HepG2 (cell line): ENCODE results near the gene TMEM236.

Source experiments
- CTCF ChIP-seq: sonication (generic); formaldehyde crosslinking; IDR thresholded peaks from 2 replicates; pipeline ENCODE4 v1.5.0; 2020; ENCODE audit warnings: mild to moderate bottlenecking, missing genetic modification reagents, moderate library complexity
- EZH2 ChIP-seq: conservative IDR thresholded peaks from 2 replicates; pipeline ENCODE4 v1.6.1; 2012; ENCODE audit warnings: mild to moderate bottlenecking, low read depth, low read length, moderate library complexity
- TAF1 ChIP-seq: sonication (generic); formaldehyde crosslinking; IDR thresholded peaks from 2 replicates; pipeline ENCODE4 v1.4.0; 2020; ENCODE audit warnings: missing genetic modification reagents
- ZNF180 ChIP-seq: sonication (generic); formaldehyde crosslinking; IDR thresholded peaks from 2 replicates; pipeline ENCODE4 v1.4.0; 2020; ENCODE audit warnings: low read depth, missing genetic modification reagents, borderline replicate concordance

DNA sequence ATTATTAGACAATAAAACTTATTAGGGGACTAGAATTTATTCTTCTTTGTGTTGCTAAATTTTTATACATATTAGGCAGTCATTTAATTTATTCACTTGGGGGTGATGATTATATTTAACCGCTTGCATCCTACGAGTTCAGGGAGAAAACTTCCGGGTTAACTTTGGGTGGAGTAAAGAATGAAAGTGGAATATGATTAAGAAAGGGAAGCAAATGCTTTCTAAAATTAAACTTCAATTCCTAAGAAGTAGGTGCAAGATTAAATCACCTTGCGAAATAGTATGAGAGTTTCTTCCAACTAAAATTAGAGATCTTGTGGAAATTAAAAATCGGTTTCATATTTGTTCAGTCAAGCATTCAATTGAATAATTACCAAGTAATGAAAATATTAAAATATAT, 90.6 kb downstream of the TMEM236 start:
- TF ChIP-seq CTCF = no peak
- TF ChIP-seq ZNF180 (CRISPR knock-in tag) = no peak
- no peak for TF ChIP-seq TAF1 (CRISPR knock-in tag)
- TF ChIP-seq EZH2 = no peak
